GM23338 (cell line): Measurements from ENCODE around the gene PRPH. TPM values are rescaled to one million over a fixed set of nuclear protein-coding genes. Genes with fewer than 3 reads are reported as not detected.

Experiments
- ATAC-seq: fragments of 200-7000 bp; cut with Tn5 transposase; 3 replicates; pipeline ENCODE4 v1.9.1; 2020
- DNase-seq: peaks from one replicate; pipeline ENCODE4 v3.0.0-alpha.2; 2015; ENCODE audit warnings: low spot score
- H2AFZ ChIP-seq: fragments of 200-600 bp; sonication (generic); 2 replicates; pipeline ENCODE4 v1.8.0; 2016; ENCODE audit warnings: antibody characterized with exemption, mild to moderate bottlenecking, moderate library complexity
- H3F3A ChIP-seq: fragments of 200-600 bp; sonication (generic); replicated peaks from 2 replicates; pipeline ENCODE4 v1.8.0; 2017; ENCODE audit warnings: antibody characterized with exemption, mixed run types, low read depth
- H3K27ac ChIP-seq: fragments of 200-600 bp; sonication (generic); 2 replicates; pipeline ENCODE4 v1.6.1; 2016; ENCODE audit warnings: low read depth
- H3K27me3 ChIP-seq: fragments of 200-600 bp; sonication (generic); 2 replicates; pipeline ENCODE4 v1.8.0; 2016; ENCODE audit warnings: mild to moderate bottlenecking, mixed run types, moderate library complexity; ENCODE audit not compliant: insufficient read depth
- H3K36me3 ChIP-seq: fragments of 200-600 bp; sonication (generic); 2 replicates; pipeline ENCODE4 v1.8.0; 2016; ENCODE audit warnings: mild to moderate bottlenecking; ENCODE audit not compliant: insufficient read depth
- H3K4me1 ChIP-seq: fragments of 200-600 bp; sonication (generic); 2 replicates; pipeline ENCODE4 v1.8.0; 2016; ENCODE audit warnings: mild to moderate bottlenecking, moderate library complexity; ENCODE audit not compliant: insufficient read depth
- H3K4me2 ChIP-seq: fragments of 200-600 bp; sonication (generic); 2 replicates; pipeline ENCODE4 v1.7.1; 2017; ENCODE audit warnings: mixed run types
- H3K4me3 ChIP-seq: fragments of 200-600 bp; sonication (generic); 2 replicates; pipeline ENCODE4 v1.6.1; 2016; ENCODE audit warnings: mixed run types
- H3K79me2 ChIP-seq: fragments of 200-600 bp; sonication (generic); replicated peaks from 2 replicates; pipeline ENCODE4 v1.8.0; 2017; ENCODE audit warnings: mild to moderate bottlenecking; ENCODE audit not compliant: insufficient read depth
- H3K9me2 ChIP-seq: fragments of 200-600 bp; sonication (generic); 2 replicates; pipeline ENCODE4 v1.8.0; 2017; ENCODE audit not compliant: insufficient read depth
- H4K20me1 ChIP-seq: fragments of 200-600 bp; sonication (generic); replicated peaks from 2 replicates; pipeline ENCODE4 v1.8.0; 2017; ENCODE audit warnings: mild to moderate bottlenecking; ENCODE audit not compliant: insufficient read depth
- H3K27ac Mint-ChIP-seq: 2 replicates; pipeline ENCODE4 v1.8.0; 2020; ENCODE audit warnings: inconsistent platforms, mild to moderate bottlenecking, moderate library complexity, mixed read lengths
- H3K27me3 Mint-ChIP-seq: 3 replicates; pipeline ENCODE4 v1.8.0; 2022; ENCODE audit warnings: low read depth, mild to moderate bottlenecking, moderate library complexity, mixed read lengths, inconsistent platforms; ENCODE audit not compliant: insufficient read depth, poor library complexity
- H3K36me3 Mint-ChIP-seq: 3 replicates; pipeline ENCODE4 v1.8.0; 2021; ENCODE audit warnings: low read depth, mild to moderate bottlenecking, inconsistent platforms, moderate library complexity, mixed read lengths
- H3K4me1 Mint-ChIP-seq: 3 replicates; pipeline ENCODE4 v1.8.0; 2020; ENCODE audit warnings: mild to moderate bottlenecking, inconsistent platforms, mixed read lengths
- H3K4me3 Mint-ChIP-seq: 3 replicates; pipeline ENCODE4 v1.8.0; 2021; ENCODE audit warnings: moderate library complexity, mild to moderate bottlenecking, inconsistent platforms, mixed read lengths
- H3K9me3 Mint-ChIP-seq: 3 replicates; pipeline ENCODE4 v1.8.0; 2020; ENCODE audit warnings: moderate library complexity, mild to moderate bottlenecking, inconsistent platforms, mixed read lengths
- CREB1 ChIP-seq: fragments of 250-450 bp; sonication (Bioruptor Pico); IDR thresholded peaks from 2 replicates; pipeline ENCODE4 v1.5.0; 2020; ENCODE audit warnings: low read depth, mild to moderate bottlenecking, moderate library complexity
- polyA plus RNA-seq: library from polyadenylated mRNA; unstranded; fragments of >200 nt; fragmentation: Nextera tagmentation; extraction: Ambion mirVana; gene quantifications from 2 replicates; pipeline ENCODE4 v1.2.1, GENCODE V29; 2016
- total RNA-seq: library from RNA; depleted of rRNA; stranded (reverse); fragments of >200 nt; shearing (Covaris generic); gene quantifications from 2 replicates; pipeline ENCODE4 v1.2.3, GENCODE V29; 2014
- TF ChIP-seq, protein P1 (sequence below), 2 experiments: fragments of 200-600 bp in 1 of 2; sonication (generic) in 1 of 2; conservative IDR thresholded peaks; 2 replicates each; pipeline versions ENCODE4 v1.5.1 to v1.6.1; 2016 to 2017; ENCODE audit warnings: antibody characterized with exemption in 2 of 2, low read depth in 2 of 2, mild to moderate bottlenecking in 2 of 2, moderate library complexity in 1 of 2
- TF ChIP-seq, protein P2 (sequence below): fragments of 250-450 bp; sonication (Bioruptor Pico); IDR thresholded peaks from 2 replicates; pipeline ENCODE4 v1.5.0; 2020; ENCODE audit warnings: mild to moderate bottlenecking, moderate library complexity
- TF ChIP-seq, protein P3 (sequence below): IDR thresholded peaks from one replicate; pipeline ENCODE4 v1.6.1; 2018; ENCODE audit warnings: antibody characterized with exemption; ENCODE audit not compliant: unreplicated experiment

The PRPH gene
- total and polyA plus RNA-seq, 2 experiments from 2014 or later, result 0.24 to 0.36 TPM

DNA sequence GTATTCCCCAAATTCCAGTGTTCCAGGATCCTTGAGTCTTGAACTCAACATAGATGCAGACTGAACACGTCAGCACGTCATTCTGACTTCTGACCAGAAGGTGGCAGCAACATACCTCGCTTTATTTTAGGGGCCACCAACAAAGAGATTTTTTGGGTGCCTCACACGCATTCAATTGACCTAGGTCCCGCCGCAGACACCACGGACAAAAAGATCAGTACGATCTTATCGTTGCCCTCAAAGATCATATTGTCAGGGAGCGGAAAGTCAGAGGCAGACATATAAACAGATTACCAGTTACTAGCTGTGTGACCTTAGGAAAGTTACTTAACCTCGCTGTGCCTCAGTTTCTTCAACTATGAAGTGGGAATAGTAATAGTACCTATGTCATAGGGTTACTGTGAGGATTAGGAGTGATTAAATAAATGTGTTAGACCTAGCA, 6.5 kb upstream of the PRPH start:
- Mint-ChIP-seq H3K4me3 (no peak overlapping the region), H3K27me3 (peaks cover 44% of the 10 kb centered on the region), H3K27ac (no peak overlapping the region), H3K9me3 (no peaks in the 10 kb centered on the region; the same call in 2 of the 3 replicates), H3K36me3 (no peaks in the 10 kb centered on the region), H3K4me1 (peaks cover 8% of the 10 kb centered on the region; the same call in 2 of the 3 replicates)
- Histone ChIP-seq H3K27ac (no peak overlapping the region), H3K79me2 (no peaks in the 10 kb centered on the region), H3K9me2 (no peaks in the 10 kb centered on the region), H3K27me3 (peaks cover 57% of the 10 kb centered on the region), H3F3A (no peaks in the 10 kb centered on the region), H3K36me3 (no peaks in the 10 kb centered on the region), H3K4me1 (peaks cover 6% of the 10 kb centered on the region), H3K4me2 (no peak overlapping the region), H4K20me1 (no peaks in the 10 kb centered on the region), H3K4me3 (no peak overlapping the region), H2AFZ (no peak overlapping the region)
- TF ChIP-seq, protein P1, sequence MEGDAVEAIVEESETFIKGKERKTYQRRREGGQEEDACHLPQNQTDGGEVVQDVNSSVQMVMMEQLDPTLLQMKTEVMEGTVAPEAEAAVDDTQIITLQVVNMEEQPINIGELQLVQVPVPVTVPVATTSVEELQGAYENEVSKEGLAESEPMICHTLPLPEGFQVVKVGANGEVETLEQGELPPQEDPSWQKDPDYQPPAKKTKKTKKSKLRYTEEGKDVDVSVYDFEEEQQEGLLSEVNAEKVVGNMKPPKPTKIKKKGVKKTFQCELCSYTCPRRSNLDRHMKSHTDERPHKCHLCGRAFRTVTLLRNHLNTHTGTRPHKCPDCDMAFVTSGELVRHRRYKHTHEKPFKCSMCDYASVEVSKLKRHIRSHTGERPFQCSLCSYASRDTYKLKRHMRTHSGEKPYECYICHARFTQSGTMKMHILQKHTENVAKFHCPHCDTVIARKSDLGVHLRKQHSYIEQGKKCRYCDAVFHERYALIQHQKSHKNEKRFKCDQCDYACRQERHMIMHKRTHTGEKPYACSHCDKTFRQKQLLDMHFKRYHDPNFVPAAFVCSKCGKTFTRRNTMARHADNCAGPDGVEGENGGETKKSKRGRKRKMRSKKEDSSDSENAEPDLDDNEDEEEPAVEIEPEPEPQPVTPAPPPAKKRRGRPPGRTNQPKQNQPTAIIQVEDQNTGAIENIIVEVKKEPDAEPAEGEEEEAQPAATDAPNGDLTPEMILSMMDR (conservative IDR thresholded peaks at IDR 0.05; ENCODE audit: low read depth in 2 of 2), result peak; percentile 89
- TF ChIP-seq, protein P2, sequence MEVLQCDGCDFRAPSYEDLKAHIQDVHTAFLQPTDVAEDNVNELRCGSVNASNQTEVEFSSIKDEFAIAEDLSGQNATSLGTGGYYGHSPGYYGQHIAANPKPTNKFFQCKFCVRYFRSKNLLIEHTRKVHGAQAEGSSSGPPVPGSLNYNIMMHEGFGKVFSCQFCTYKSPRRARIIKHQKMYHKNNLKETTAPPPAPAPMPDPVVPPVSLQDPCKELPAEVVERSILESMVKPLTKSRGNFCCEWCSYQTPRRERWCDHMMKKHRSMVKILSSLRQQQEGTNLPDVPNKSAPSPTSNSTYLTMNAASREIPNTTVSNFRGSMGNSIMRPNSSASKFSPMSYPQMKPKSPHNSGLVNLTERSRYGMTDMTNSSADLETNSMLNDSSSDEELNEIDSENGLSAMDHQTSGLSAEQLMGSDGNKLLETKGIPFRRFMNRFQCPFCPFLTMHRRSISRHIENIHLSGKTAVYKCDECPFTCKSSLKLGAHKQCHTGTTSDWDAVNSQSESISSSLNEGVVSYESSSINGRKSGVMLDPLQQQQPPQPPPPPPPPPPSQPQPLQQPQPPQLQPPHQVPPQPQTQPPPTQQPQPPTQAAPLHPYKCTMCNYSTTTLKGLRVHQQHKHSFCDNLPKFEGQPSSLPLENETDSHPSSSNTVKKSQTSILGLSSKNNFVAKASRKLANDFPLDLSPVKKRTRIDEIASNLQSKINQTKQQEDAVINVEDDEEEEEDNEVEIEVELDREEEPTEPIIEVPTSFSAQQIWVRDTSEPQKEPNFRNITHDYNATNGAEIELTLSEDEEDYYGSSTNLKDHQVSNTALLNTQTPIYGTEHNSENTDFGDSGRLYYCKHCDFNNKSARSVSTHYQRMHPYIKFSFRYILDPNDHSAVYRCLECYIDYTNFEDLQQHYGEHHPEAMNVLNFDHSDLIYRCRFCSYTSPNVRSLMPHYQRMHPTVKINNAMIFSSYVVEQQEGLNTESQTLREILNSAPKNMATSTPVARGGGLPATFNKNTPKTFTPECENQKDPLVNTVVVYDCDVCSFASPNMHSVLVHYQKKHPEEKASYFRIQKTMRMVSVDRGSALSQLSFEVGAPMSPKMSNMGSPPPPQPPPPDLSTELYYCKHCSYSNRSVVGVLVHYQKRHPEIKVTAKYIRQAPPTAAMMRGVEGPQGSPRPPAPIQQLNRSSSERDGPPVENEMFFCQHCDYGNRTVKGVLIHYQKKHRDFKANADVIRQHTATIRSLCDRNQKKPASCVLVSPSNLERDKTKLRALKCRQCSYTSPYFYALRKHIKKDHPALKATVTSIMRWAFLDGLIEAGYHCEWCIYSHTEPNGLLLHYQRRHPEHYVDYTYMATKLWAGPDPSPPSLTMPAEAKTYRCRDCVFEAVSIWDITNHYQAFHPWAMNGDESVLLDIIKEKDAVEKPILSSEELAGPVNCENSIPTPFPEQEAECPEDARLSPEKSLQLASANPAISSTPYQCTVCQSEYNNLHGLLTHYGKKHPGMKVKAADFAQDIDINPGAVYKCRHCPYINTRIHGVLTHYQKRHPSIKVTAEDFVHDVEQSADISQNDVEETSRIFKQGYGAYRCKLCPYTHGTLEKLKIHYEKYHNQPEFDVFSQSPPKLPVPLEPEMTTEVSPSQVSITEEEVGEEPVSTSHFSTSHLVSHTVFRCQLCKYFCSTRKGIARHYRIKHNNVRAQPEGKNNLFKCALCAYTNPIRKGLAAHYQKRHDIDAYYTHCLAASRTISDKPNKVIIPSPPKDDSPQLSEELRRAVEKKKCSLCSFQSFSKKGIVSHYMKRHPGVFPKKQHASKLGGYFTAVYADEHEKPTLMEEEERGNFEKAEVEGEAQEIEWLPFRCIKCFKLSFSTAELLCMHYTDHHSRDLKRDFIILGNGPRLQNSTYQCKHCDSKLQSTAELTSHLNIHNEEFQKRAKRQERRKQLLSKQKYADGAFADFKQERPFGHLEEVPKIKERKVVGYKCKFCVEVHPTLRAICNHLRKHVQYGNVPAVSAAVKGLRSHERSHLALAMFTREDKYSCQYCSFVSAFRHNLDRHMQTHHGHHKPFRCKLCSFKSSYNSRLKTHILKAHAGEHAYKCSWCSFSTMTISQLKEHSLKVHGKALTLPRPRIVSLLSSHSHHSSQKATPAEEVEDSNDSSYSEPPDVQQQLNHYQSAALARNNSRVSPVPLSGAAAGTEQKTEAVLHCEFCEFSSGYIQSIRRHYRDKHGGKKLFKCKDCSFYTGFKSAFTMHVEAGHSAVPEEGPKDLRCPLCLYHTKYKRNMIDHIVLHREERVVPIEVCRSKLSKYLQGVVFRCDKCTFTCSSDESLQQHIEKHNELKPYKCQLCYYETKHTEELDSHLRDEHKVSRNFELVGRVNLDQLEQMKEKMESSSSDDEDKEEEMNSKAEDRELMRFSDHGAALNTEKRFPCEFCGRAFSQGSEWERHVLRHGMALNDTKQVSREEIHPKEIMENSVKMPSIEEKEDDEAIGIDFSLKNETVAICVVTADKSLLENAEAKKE (CRISPR knock-in tag), result no peak
- TF ChIP-seq, protein P3, sequence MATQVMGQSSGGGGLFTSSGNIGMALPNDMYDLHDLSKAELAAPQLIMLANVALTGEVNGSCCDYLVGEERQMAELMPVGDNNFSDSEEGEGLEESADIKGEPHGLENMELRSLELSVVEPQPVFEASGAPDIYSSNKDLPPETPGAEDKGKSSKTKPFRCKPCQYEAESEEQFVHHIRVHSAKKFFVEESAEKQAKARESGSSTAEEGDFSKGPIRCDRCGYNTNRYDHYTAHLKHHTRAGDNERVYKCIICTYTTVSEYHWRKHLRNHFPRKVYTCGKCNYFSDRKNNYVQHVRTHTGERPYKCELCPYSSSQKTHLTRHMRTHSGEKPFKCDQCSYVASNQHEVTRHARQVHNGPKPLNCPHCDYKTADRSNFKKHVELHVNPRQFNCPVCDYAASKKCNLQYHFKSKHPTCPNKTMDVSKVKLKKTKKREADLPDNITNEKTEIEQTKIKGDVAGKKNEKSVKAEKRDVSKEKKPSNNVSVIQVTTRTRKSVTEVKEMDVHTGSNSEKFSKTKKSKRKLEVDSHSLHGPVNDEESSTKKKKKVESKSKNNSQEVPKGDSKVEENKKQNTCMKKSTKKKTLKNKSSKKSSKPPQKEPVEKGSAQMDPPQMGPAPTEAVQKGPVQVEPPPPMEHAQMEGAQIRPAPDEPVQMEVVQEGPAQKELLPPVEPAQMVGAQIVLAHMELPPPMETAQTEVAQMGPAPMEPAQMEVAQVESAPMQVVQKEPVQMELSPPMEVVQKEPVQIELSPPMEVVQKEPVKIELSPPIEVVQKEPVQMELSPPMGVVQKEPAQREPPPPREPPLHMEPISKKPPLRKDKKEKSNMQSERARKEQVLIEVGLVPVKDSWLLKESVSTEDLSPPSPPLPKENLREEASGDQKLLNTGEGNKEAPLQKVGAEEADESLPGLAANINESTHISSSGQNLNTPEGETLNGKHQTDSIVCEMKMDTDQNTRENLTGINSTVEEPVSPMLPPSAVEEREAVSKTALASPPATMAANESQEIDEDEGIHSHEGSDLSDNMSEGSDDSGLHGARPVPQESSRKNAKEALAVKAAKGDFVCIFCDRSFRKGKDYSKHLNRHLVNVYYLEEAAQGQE, result no peak
- TF ChIP-seq CREB1, result peak; percentile 84
- ATAC-seq (peak; percentile 38), DNase-seq (peak; percentile 80)
